PFSK-1 (cell line): ENCODE measurements around the gene UBE2D1.

Experiments
- FOXP2 ChIP-seq: optimal IDR thresholded peaks from 2 replicates; pipeline ENCODE3; 2011; ENCODE audit warnings: borderline replicate concordance, control low read depth, inconsistent platforms; ENCODE audit not compliant: insufficient read depth; ENCODE audit errors: extremely low read length, extremely low read depth
- POLR2AphosphoS5 ChIP-seq: IDR thresholded peaks from 2 replicates; pipeline ENCODE4 v1.6.1; 2012; ENCODE audit warnings: low read depth, mild to moderate bottlenecking, control low read depth, low read length, moderate library complexity
- REST ChIP-seq, 2 experiments: IDR thresholded peaks; 2 replicates each; pipeline versions ENCODE4 v1.6.1 to v1.8.0; 2011 to 2012; ENCODE audit warnings: low read depth in 2 of 2, low read length in 2 of 2, control low read depth in 1 of 2, inconsistent platforms in 1 of 2, mild to moderate bottlenecking in 1 of 2, moderate library complexity in 1 of 2; ENCODE audit not compliant: insufficient read depth in 1 of 2
- SIN3A ChIP-seq: IDR thresholded peaks from 2 replicates; pipeline ENCODE4 v1.6.1; 2012; ENCODE audit warnings: mild to moderate bottlenecking, low read length, moderate library complexity, borderline replicate concordance; ENCODE audit not compliant: insufficient read depth
- TAF1 ChIP-seq: IDR thresholded peaks from 2 replicates; pipeline ENCODE4 v1.6.1; 2012; ENCODE audit warnings: low read length, control low read depth, borderline replicate concordance; ENCODE audit not compliant: insufficient read depth

Gene UBE2D1

GRCh38 chr10:58316874-58317273, 17.9 kb upstream of the UBE2D1 start:
- TF ChIP-seq REST (IDR thresholded peaks at IDR 0.05; ENCODE audit: insufficient read depth in 1 of 2, low read depth in 2 of 2, low read length in 2 of 2) (no peak), POLR2AphosphoS5 (no peak), FOXP2 (no peak), TAF1 (no peak), SIN3A (no peak)

GRCh38 chr10:58318346-58318745, 16.5 kb upstream of the UBE2D1 start:
- TF ChIP-seq TAF1, result no peak
- no peak for TF ChIP-seq POLR2AphosphoS5
- TF ChIP-seq SIN3A, result no peak
- TF ChIP-seq FOXP2, result no peak
- TF ChIP-seq REST (IDR thresholded peaks at IDR 0.05; ENCODE audit: insufficient read depth in 1 of 2, low read depth in 2 of 2, low read length in 2 of 2), result no peak

- TF ChIP-seq FOXP2 (no peak), POLR2AphosphoS5 (no peak), SIN3A (no peak), REST (IDR thresholded peaks at IDR 0.05; ENCODE audit: insufficient read depth in 1 of 2, low read depth in 2 of 2, low read length in 2 of 2) (no peak), TAF1 (no peak)
Measured at GRCh38 chr10:58319599-58319998, 15.2 kb upstream of the UBE2D1 start.

GRCh38 chr10:58320351-58321049, 14.3 kb upstream of the UBE2D1 start:
- no peak for TF ChIP-seq REST (IDR thresholded peaks at IDR 0.05; ENCODE audit: insufficient read depth in 1 of 2, low read depth in 2 of 2, low read length in 2 of 2)
- TF ChIP-seq SIN3A, result no peak
- no peak for TF ChIP-seq POLR2AphosphoS5
- TF ChIP-seq TAF1, result no peak
- TF ChIP-seq FOXP2, result no peak
